ENCODE measurements around the gene PCCB.

- TF ChIP-seq POLR2A (IDR thresholded peaks at IDR 0.05) = no peak
- TF ChIP-seq CTCF (IDR thresholded peaks at IDR 0.05) = no peak
Measured at GRCh38 chr3:136291302-136291701, 41.2 kb downstream of the PCCB start.
